Measurements from ENCODE around the gene HOXC9.
A peak's percentile ranks its signal among the peaks of the same experiment; 100 is the strongest.

The HOXC9 gene

GRCh38 chr12:53998110-53998899 is 1.7 kb upstream of the HOXC9 start:
- H3K27ac ChIP-seq: peak overlapping the region; percentile 86
- no peak for TF ChIP-seq ZFX (IDR thresholded peaks at IDR 0.05; ENCODE audit: borderline replicate concordance)
- no peak for TF ChIP-seq CTCF (IDR thresholded peaks at IDR 0.05)

GRCh38 chr12:53998900-53999236 is 1.1 kb upstream of the HOXC9 start:
- peak overlapping the region; percentile 86 for H3K27ac ChIP-seq

GRCh38 chr12:53999559-54000115 is 324 bp upstream of the HOXC9 start:
- TF ChIP-seq ZFX (IDR thresholded peaks at IDR 0.05; ENCODE audit: borderline replicate concordance) (no peak), CTCF (IDR thresholded peaks at IDR 0.05) (no peak)
- peak overlapping the region; percentile 86 for H3K27ac ChIP-seq

More at GRCh38 chr12:53998900-53999236, 1.1 kb upstream of the HOXC9 start:
- TF ChIP-seq ZFX (IDR thresholded peaks at IDR 0.05; ENCODE audit: borderline replicate concordance) (no peak), CTCF (IDR thresholded peaks at IDR 0.05) (no peak)

GRCh38 chr12:54001283-54002187 is 1.6 kb downstream of the HOXC9 start:
- TF ChIP-seq CTCF (IDR thresholded peaks at IDR 0.05) (no peak), ZFX (IDR thresholded peaks at IDR 0.05; ENCODE audit: borderline replicate concordance) (no peak)
- no peak overlapping the region for H3K27ac ChIP-seq

GRCh38 chr12:54002278-54002914 is 2.4 kb downstream of the HOXC9 start:
- TF ChIP-seq ZFX (IDR thresholded peaks at IDR 0.05; ENCODE audit: borderline replicate concordance) (no peak), CTCF (IDR thresholded peaks at IDR 0.05) (no peak)
- H3K27ac ChIP-seq: no peak overlapping the region

GRCh38 chr12:54002915-54003389 is 3.0 kb downstream of the HOXC9 start:
- H3K27ac ChIP-seq: peak overlapping the region; percentile 22; the same call in 1 of the 2 replicates
- no peak for TF ChIP-seq ZFX (IDR thresholded peaks at IDR 0.05; ENCODE audit: borderline replicate concordance)
- no peak for TF ChIP-seq CTCF (IDR thresholded peaks at IDR 0.05)

Measured in 22Rv1 (cell line).